ENCODE results near the gene OSTF1.

Gene OSTF1

GRCh38 chr9:75109210-75109839, 21.0 kb downstream of the OSTF1 start:
- TF ChIP-seq, protein P1, sequence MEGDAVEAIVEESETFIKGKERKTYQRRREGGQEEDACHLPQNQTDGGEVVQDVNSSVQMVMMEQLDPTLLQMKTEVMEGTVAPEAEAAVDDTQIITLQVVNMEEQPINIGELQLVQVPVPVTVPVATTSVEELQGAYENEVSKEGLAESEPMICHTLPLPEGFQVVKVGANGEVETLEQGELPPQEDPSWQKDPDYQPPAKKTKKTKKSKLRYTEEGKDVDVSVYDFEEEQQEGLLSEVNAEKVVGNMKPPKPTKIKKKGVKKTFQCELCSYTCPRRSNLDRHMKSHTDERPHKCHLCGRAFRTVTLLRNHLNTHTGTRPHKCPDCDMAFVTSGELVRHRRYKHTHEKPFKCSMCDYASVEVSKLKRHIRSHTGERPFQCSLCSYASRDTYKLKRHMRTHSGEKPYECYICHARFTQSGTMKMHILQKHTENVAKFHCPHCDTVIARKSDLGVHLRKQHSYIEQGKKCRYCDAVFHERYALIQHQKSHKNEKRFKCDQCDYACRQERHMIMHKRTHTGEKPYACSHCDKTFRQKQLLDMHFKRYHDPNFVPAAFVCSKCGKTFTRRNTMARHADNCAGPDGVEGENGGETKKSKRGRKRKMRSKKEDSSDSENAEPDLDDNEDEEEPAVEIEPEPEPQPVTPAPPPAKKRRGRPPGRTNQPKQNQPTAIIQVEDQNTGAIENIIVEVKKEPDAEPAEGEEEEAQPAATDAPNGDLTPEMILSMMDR (IDR thresholded peaks at IDR 0.05; ENCODE audit: extremely low read depth, missing control alignments), result no peak
- DNase-seq (ENCODE audit: low spot score), result no peak

GRCh38 chr9:75111019-75111622, 22.8 kb downstream of the OSTF1 start:
- no peak for DNase-seq (ENCODE audit: low spot score)

DNA sequence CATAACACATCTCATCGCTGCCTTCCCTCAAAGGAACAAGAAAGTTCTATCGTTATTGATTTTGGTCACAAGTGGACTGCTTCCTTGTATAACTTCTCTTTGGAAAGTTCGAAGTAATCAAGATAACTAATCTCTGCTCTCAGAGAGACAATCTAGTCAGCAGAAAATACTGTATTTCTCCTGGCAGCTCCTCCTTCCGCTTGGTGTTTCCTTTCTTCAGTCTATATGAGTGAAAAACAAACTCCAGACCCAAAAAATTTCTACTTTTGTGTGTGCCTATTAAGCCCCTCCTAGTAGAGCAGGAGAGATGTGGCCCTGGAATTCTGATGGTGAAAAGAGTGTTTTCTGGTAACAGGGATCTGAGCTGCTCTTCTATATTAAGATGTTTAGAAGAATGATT, 24.5 kb downstream of the OSTF1 start:
- TF ChIP-seq, protein P1 (IDR thresholded peaks at IDR 0.05; ENCODE audit: extremely low read depth, missing control alignments), result no peak
- no peak for DNase-seq (ENCODE audit: low spot score)

More at GRCh38 chr9:75111019-75111622, 22.8 kb downstream of the OSTF1 start:
- TF ChIP-seq, protein P1 (IDR thresholded peaks at IDR 0.05; ENCODE audit: extremely low read depth, missing control alignments), result no peak

GRCh38 chr9:75116306-75116705, 28.0 kb downstream of the OSTF1 start:
- TF ChIP-seq, protein P1 (IDR thresholded peaks at IDR 0.05; ENCODE audit: extremely low read depth, missing control alignments), result no peak
- no peak for DNase-seq (ENCODE audit: low spot score)

- no peak for DNase-seq (ENCODE audit: low spot score)
- TF ChIP-seq, protein P1 (IDR thresholded peaks at IDR 0.05; ENCODE audit: extremely low read depth, missing control alignments), result no peak
These were observed 29.2 kb downstream of the OSTF1 start for GRCh38 chr9:75117564-75117963.

- DNase-seq (ENCODE audit: low spot score), result no peak
These were observed 32.4 kb downstream of the OSTF1 start for GRCh38 chr9:75120686-75121085.

More at GRCh38 chr9:75120686-75121085, 32.4 kb downstream of the OSTF1 start:
- TF ChIP-seq, protein P1 (IDR thresholded peaks at IDR 0.05; ENCODE audit: extremely low read depth, missing control alignments), result no peak
